GM13976 (cell line): Measurements from ENCODE around the gene MCF2L2.
"Not testable (repeated sequence)": the region's sequence is repeated elsewhere in the genome, so short reads cannot be mapped to it uniquely, and the experiment has no call there.

Experiments
- DNase-seq: peaks from one replicate; pipeline ENCODE4 v3.0.0; 2012; ENCODE audit warnings: low spot score
- in situ Hi-C: fragments of 300-500 bp; cut with MboI; formaldehyde crosslinking; loops from one replicate; pipeline ENCODE4 v1.12.0; 2022; ENCODE audit warnings: low sequenced_read_pairs, mixed read lengths, inconsistent platforms; ENCODE audit not compliant: unreplicated experiment
- TF ChIP-seq, protein P1 (sequence below): IDR thresholded peaks from 2 replicates; pipeline ENCODE4 v1.5.1; 2012; ENCODE audit warnings: borderline replicate concordance, mild to moderate bottlenecking; ENCODE audit not compliant: insufficient read depth; ENCODE audit errors: extremely low read depth, missing control alignments, control extremely low read depth

Gene MCF2L2

DNA sequence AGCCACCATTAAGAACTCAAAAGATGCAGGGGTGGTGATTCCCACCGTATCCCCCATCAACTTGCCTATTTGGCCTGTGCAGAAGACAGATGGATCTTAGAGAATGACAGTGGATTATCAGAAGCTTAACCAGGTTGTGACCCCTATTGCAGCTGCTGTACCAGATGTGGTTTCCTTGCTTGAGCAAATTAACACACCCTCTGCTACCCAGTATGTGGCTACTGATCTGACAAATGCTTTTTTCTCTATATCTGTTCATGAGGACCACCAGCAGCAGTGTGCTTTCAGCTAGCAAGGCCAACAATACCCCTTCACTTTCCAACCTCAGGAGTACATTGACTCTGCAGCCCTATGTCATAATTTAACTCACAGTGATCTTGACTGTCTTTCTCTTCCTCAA lies 8.6 kb upstream of the MCF2L2 start:
- in situ Hi-C loops = no loop called here
- DNase-seq = no peak
- TF ChIP-seq, protein P1, sequence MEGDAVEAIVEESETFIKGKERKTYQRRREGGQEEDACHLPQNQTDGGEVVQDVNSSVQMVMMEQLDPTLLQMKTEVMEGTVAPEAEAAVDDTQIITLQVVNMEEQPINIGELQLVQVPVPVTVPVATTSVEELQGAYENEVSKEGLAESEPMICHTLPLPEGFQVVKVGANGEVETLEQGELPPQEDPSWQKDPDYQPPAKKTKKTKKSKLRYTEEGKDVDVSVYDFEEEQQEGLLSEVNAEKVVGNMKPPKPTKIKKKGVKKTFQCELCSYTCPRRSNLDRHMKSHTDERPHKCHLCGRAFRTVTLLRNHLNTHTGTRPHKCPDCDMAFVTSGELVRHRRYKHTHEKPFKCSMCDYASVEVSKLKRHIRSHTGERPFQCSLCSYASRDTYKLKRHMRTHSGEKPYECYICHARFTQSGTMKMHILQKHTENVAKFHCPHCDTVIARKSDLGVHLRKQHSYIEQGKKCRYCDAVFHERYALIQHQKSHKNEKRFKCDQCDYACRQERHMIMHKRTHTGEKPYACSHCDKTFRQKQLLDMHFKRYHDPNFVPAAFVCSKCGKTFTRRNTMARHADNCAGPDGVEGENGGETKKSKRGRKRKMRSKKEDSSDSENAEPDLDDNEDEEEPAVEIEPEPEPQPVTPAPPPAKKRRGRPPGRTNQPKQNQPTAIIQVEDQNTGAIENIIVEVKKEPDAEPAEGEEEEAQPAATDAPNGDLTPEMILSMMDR = no peak

DNA sequence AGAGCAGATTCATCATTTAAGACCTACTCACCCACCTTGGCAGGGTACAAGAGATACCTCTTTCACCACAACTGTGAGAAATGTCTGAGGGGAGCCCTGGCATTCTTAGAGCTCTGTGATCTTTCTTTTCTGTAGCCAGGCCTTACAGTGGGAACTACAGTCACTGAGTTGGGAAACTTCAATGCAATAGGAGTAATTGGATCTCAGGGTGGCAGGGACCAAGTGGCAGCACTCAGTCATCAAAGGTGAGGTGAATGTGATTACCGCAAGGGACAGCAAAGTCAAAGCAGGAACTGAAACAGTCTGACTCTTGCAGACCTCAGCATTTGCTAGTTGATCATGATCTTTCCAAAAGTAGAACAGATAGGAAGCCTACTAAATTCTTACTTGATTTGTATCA lies 7.2 kb upstream of the MCF2L2 start:
- in situ Hi-C loops = no loop called here
- peak; percentile 56 for DNase-seq
- TF ChIP-seq, protein P1 = no peak

DNA sequence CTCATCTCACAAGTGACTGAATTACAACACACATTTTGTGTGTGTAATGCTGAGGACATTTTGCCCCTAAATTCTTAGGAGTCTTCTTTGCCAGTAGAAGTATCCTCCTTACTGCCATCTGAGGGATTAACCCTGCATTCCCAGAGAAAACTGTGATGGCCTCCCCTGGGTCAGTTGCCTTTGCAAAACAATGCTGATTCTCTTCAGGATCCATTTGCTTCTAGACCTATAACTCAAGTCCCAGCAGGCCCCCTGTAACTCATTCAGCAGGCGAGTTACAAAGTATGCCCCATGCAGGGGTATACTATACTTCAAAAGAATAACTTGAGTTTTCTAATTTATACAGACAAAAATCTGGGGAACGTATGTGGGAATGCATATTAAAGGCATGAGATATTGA lies 6.6 kb upstream of the MCF2L2 start:
- DNase-seq = no peak
- TF ChIP-seq, protein P1 = no peak
- in situ Hi-C loops = no loop called here

DNA sequence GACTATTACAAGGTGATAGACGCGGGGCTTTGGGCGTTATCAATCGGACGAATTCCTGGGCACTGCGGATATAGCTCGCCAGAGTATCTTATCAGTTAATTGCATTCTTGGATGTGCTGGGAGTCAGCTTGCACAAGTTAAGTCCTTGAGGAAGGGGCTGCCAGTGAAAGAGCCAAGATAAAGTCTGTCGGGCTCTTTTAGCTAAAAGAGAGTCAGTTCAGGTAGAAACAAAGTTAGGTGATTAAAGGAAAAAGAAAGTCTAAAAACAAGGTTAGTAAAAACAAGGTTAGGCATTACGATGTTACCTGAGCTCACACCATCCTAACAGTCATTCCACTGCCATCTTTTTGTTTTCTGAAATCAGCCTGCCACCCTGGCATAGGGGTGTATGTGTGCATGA lies 6.1 kb upstream of the MCF2L2 start:
- TF ChIP-seq, protein P1 = no peak
- in situ Hi-C loops = no loop called here
- DNase-seq = no peak

DNA sequence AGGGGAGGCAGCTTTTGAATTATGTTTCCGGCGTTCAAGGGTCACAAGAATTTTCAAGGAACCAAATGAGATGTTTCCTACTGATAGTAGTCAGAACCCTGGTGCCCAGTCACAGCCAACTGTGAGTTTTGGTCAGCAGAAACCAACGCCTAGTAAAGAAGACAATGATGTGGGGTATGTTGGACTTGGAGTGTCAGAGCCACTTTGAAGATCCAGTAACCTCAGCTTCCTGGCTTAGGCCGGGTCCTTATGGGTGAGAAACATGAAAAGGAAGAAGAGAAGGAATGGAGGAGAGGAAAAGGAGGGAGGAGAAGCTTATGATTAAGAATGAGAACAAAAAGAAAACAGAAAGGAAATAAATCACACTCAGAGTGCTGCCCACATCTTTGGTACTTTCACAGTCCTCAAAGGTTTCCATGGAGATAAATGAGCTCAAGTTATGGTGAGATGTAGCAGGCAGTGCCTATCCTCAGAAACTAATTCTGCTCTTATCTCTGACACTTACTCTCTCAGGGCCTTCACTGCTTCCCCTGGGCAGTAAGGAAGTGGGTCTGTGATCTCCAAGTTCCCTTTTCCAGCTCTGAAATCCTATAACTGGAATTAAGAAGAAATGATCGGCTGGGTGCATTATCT lies 2.0 kb upstream of the MCF2L2 start:
- TF ChIP-seq, protein P1 = no peak
- peak; percentile 47 for DNase-seq
- in situ Hi-C loops = no loop called here

DNA sequence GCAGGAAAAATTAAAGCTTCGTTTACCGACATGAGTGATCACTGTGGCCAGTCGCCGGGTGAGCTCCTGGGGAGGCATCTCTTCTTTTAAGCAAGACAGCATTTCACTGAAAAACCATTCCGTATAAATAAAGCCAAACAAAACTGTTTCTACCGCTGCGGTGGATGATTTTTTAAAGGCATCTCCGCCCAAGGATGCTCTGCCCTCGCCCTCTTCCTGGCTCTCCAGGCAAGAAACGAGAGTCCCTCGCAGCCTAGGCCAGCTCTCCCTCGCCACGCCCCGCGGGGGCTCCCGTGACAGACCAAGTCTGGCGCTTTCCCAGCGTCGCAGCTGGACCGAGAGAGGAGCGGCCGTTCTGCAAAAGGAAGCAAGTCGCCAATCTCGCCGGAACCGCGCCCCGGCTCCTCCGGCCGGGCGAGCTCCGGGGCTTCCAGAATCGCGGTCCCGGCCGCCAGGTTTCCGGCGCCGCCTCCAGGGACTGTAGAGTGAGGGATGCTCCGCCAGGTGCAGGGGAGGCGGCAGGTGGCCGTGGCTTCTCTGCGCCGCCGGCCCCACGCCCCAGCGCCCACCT lies 458 bp downstream of the MCF2L2 start:
- TF ChIP-seq, protein P1 = no peak

DNA sequence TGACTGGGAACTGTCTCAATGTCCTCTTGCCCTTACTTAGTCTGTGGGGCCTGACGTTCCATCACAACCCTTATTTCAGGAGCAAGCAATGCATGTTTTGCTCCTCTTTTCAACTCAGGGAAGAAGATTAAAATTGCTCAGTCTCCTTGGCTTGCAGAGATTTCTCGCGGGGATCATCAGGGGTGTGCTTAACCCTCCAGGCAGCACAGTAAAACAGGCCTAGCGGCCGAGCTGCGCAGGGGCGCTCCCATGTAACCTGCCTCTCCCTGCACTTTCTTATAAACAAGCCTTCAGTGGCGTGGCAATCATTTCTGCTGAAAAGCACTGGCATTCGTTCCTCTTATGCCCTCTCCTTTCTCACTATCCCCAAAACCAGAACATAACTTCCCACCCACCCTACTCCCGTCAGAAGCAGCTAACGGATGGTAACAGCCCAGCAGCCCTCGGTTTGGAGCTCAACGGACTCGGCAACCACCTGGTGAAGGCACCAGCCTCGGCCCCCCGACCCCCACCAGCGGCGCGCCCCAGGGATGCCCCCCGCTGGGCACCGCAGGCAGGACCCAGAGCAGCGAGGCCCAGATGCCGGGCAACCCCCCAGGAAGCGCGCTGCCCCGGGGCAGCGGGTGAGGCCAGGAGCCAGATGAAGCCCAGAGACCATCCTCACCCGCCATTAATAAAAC lies 1.1 kb downstream of the MCF2L2 start:
- in situ Hi-C loops = no loop called here
- TF ChIP-seq, protein P1 = no peak
- no peak for DNase-seq

More for the DNA sequence above, 458 bp downstream of the MCF2L2 start:
- peak; percentile 69 for DNase-seq
- in situ Hi-C loops = no loop called here

DNA sequence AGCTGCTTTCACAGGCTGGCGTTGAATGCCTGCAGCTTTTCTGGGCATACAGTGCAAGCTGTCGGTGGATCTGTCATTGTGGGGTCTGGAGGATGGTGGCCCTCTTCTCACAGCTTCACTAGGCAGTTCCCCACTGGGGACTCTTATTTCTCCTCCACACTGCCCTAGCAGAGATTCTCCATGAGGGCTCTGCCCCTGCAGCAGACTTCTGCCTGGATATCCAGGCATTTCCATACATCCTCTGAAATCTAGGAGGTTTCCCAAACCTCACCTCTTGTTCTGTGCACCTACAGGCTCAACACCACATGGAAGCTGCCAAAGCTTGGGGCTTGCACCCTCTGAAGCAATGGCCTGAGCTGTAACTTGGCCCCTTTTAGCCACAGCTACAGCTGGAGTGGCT lies 9.6 kb downstream of the MCF2L2 start:
- DNase-seq, in situ Hi-C loops: not testable (repeated sequence)
